ENCODE results near the gene ZNF346. TPM values are rescaled to one million over a fixed set of nuclear protein-coding genes. Genes with fewer than 3 reads are reported as not detected.
"Not testable (repeated sequence)": the region's sequence is repeated elsewhere in the genome, so short reads cannot be mapped to it uniquely, and the experiment has no call there.

ZNF346 gene
- total RNA-seq, result 10 to 100 TPM; 23.5 to 46.9 TPM

GRCh38 chr5:177022386-177023302 lies at the start of gene ZNF346:
ZNF346 (plus strand) TSS chr5:177022696; CDS start chr5:177022739, 43 bp downstream.
- peaks cover 27 to 38% of the 10 kb centered on the region in 2 donors for H3K4me1 Mint-ChIP-seq (ENCODE audit: low read depth in 2 of 2)
- H3K9me3 Mint-ChIP-seq, result no peaks in the 10 kb centered on the region
- H3K36me3 Mint-ChIP-seq, result no peaks in the 10 kb centered on the region
- H3K27ac Mint-ChIP-seq, result peak within 1 kb of the TSS; percentile 95 to 98
- H3K27me3 Mint-ChIP-seq, result no peaks in the 10 kb centered on the region
- DNase-seq (ENCODE audit: low spot score) (peak; percentile 94), ATAC-seq (peak; percentile 97 to 98)
- H3K4me3 Mint-ChIP-seq, result peak within 1 kb of the TSS; percentile 100

GRCh38 chr5:176979669-176980068 lies 42.8 kb upstream of the ZNF346 start:
- H3K36me3 Mint-ChIP-seq, result peaks cover 12% of the 10 kb centered on the region
- H3K27ac Mint-ChIP-seq, result no peak overlapping the region
- DNase-seq (ENCODE audit: low spot score), result no peak
- no peak overlapping the region for H3K4me3 Mint-ChIP-seq
- H3K27me3 Mint-ChIP-seq, result no peaks in the 10 kb centered on the region
- peaks cover 10 to 13% of the 10 kb centered on the region in 2 donors for H3K4me1 Mint-ChIP-seq (ENCODE audit: low read depth in 2 of 2)
- no peaks in the 10 kb centered on the region for H3K9me3 Mint-ChIP-seq
- ATAC-seq, result peak in 1 of 2 donors; percentile 62

GRCh38 chr5:176980818-176981217 lies 41.7 kb upstream of the ZNF346 start:
- no peak overlapping the region for H3K4me3 Mint-ChIP-seq
- no peaks in the 10 kb centered on the region for H3K27me3 Mint-ChIP-seq
- DNase-seq (ENCODE audit: low spot score) (no peak), ATAC-seq (no peak)
- H3K36me3 Mint-ChIP-seq, result peaks cover 6% of the 10 kb centered on the region
- no peak overlapping the region for H3K27ac Mint-ChIP-seq
- no peaks in the 10 kb centered on the region for H3K9me3 Mint-ChIP-seq
- peaks cover 9 to 11% of the 10 kb centered on the region in 2 donors for H3K4me1 Mint-ChIP-seq (ENCODE audit: low read depth in 2 of 2)

GRCh38 chr5:176983112-176983511 lies 39.4 kb upstream of the ZNF346 start:
- not testable (repeated sequence) for H3K4me3 Mint-ChIP-seq; DNase-seq (ENCODE audit: low spot score); H3K9me3 Mint-ChIP-seq; ATAC-seq; H3K36me3 Mint-ChIP-seq; H3K27me3 Mint-ChIP-seq
- peak overlapping the region in 1 of 2 donors; percentile 57 for H3K27ac Mint-ChIP-seq
- H3K4me1 Mint-ChIP-seq (ENCODE audit: low read depth in 2 of 2), result peaks cover 13 to 14% of the 10 kb centered on the region in 2 donors

GRCh38 chr5:176983593-176983992 lies 38.9 kb upstream of the ZNF346 start:
- not testable (repeated sequence) for H3K9me3 Mint-ChIP-seq; H3K36me3 Mint-ChIP-seq; ATAC-seq; H3K4me3 Mint-ChIP-seq; H3K27me3 Mint-ChIP-seq; DNase-seq (ENCODE audit: low spot score)
- H3K27ac Mint-ChIP-seq, result peak overlapping the region in 1 of 2 donors; percentile 57
- H3K4me1 Mint-ChIP-seq (ENCODE audit: low read depth in 2 of 2), result peaks cover 17 to 18% of the 10 kb centered on the region in 2 donors

- DNase-seq (ENCODE audit: low spot score); ATAC-seq; H3K4me3 Mint-ChIP-seq; H3K27ac Mint-ChIP-seq; H3K36me3 Mint-ChIP-seq; H3K9me3 Mint-ChIP-seq; H3K27me3 Mint-ChIP-seq: not testable (repeated sequence)
- H3K4me1 Mint-ChIP-seq (ENCODE audit: low read depth in 2 of 2), result peaks cover 17 to 18% of the 10 kb centered on the region in 2 donors
These were observed 38.3 kb upstream of the ZNF346 start for GRCh38 chr5:176984176-176984575.

GRCh38 chr5:176985516-176985915 lies 37.0 kb upstream of the ZNF346 start:
- H3K27ac Mint-ChIP-seq, result no peak overlapping the region
- ATAC-seq, result peak in 1 of 2 donors; percentile 49

GRCh38 chr5:176986280-176986679 lies 36.2 kb upstream of the ZNF346 start:
- DNase-seq (ENCODE audit: low spot score) (no peak), ATAC-seq (no peak)
- H3K9me3 Mint-ChIP-seq, result no peaks in the 10 kb centered on the region
- no peak overlapping the region for H3K4me3 Mint-ChIP-seq
- H3K4me1 Mint-ChIP-seq (ENCODE audit: low read depth in 2 of 2), result peaks cover 11 to 17% of the 10 kb centered on the region in 2 donors
- H3K36me3 Mint-ChIP-seq, result no peaks in the 10 kb centered on the region
- H3K27ac Mint-ChIP-seq, result no peak overlapping the region
- no peaks in the 10 kb centered on the region for H3K27me3 Mint-ChIP-seq

More at GRCh38 chr5:176985516-176985915, 37.0 kb upstream of the ZNF346 start:
- Mint-ChIP-seq H3K36me3 (no peaks in the 10 kb centered on the region), H3K9me3 (no peaks in the 10 kb centered on the region), H3K4me1 (ENCODE audit: low read depth in 2 of 2) (peaks cover 11 to 17% of the 10 kb centered on the region in 2 donors), H3K4me3 (no peak overlapping the region), H3K27me3 (no peaks in the 10 kb centered on the region)
- DNase-seq (ENCODE audit: low spot score), result no peak

- no peaks in the 10 kb centered on the region for H3K36me3 Mint-ChIP-seq
- H3K4me1 Mint-ChIP-seq (ENCODE audit: low read depth in 2 of 2), result peaks cover 11 to 17% of the 10 kb centered on the region in 2 donors
- H3K4me3 Mint-ChIP-seq, result no peak overlapping the region
- no peaks in the 10 kb centered on the region for H3K9me3 Mint-ChIP-seq
- DNase-seq (ENCODE audit: low spot score) (no peak), ATAC-seq (no peak)
- no peak overlapping the region for H3K27ac Mint-ChIP-seq
- H3K27me3 Mint-ChIP-seq, result no peaks in the 10 kb centered on the region
These were observed 34.9 kb upstream of the ZNF346 start for GRCh38 chr5:176987583-176987982.

- not testable (repeated sequence) for ATAC-seq; DNase-seq (ENCODE audit: low spot score); H3K27ac Mint-ChIP-seq
These were observed 29.4 kb upstream of the ZNF346 start for GRCh38 chr5:176993081-176993480.

GRCh38 chr5:176994460-176995121 lies 27.9 kb upstream of the ZNF346 start:
- no peaks in the 10 kb centered on the region for H3K9me3 Mint-ChIP-seq
- H3K27ac Mint-ChIP-seq, result no peak overlapping the region
- H3K4me1 Mint-ChIP-seq (ENCODE audit: low read depth in 2 of 2), result peaks cover 29 to 41% of the 10 kb centered on the region in 2 donors
- no peaks in the 10 kb centered on the region for H3K36me3 Mint-ChIP-seq
- no peaks in the 10 kb centered on the region for H3K27me3 Mint-ChIP-seq
- ATAC-seq (no peak), DNase-seq (ENCODE audit: low spot score) (no peak)
- no peak overlapping the region for H3K4me3 Mint-ChIP-seq

More at GRCh38 chr5:176993081-176993480, 29.4 kb upstream of the ZNF346 start:
- H3K4me3 Mint-ChIP-seq, H3K36me3 Mint-ChIP-seq, H3K9me3 Mint-ChIP-seq, H3K27me3 Mint-ChIP-seq: not testable (repeated sequence)
- H3K4me1 Mint-ChIP-seq (ENCODE audit: low read depth in 2 of 2), result peaks cover 31 to 41% of the 10 kb centered on the region in 2 donors

- Mint-ChIP-seq H3K27ac (no peak overlapping the region), H3K4me1 (ENCODE audit: low read depth in 2 of 2) (peaks cover 34 to 46% of the 10 kb centered on the region in 2 donors), H3K27me3 (no peaks in the 10 kb centered on the region), H3K36me3 (no peaks in the 10 kb centered on the region), H3K4me3 (no peak overlapping the region), H3K9me3 (no peaks in the 10 kb centered on the region)
- DNase-seq (ENCODE audit: low spot score) (no peak), ATAC-seq (no peak)
These were observed 27.4 kb upstream of the ZNF346 start for GRCh38 chr5:176995122-176995490.

GRCh38 chr5:176995896-176996767 lies 26.4 kb upstream of the ZNF346 start:
- DNase-seq (ENCODE audit: low spot score) (no peak), ATAC-seq (no peak)
- Mint-ChIP-seq H3K4me1 (ENCODE audit: low read depth in 2 of 2) (peaks cover 36 to 52% of the 10 kb centered on the region in 2 donors), H3K36me3 (no peaks in the 10 kb centered on the region), H3K27ac (peak overlapping the region in 1 of 2 donors; percentile 33), H3K4me3 (no peak overlapping the region), H3K27me3 (no peaks in the 10 kb centered on the region), H3K9me3 (no peaks in the 10 kb centered on the region)
